ENCODE measurements around the gene NHEJ1.

NHEJ1 gene

DNA sequence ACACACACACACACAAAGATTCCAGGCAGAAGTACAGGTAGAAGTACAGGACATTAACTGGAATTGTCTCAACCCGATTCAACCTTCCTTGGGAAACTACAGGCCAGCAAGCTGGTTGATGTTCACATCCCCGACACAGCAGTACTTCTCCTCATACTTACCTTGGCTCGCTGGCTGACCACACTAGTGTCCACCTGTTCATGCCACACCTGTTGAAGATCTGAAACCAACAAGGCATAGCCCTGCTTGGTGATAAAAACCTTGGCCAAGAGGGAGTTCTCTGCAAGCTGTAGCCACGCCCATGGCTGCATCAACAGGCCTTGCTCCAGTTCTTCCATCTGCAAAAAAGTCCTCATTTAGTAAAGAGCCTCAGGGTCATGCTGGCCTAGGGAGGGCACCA is 2.6 kb downstream of the NHEJ1 start:
- Histone ChIP-seq H3K4me1 (ENCODE audit: control insufficient read depth, insufficient read depth, low read length) (peaks cover 19% of the 10 kb centered on the region), H3K27me3 (ENCODE audit: control insufficient read depth, insufficient read depth, low read length) (no peaks in the 10 kb centered on the region), H3K36me3 (ENCODE audit: insufficient read depth, low read length) (peaks cover 5% of the 10 kb centered on the region), H3K4me3 (ENCODE audit: low read length) (no peak overlapping the region), H3K9ac (ENCODE audit: low read depth, low read length) (no peak overlapping the region), H3K9me3 (replicated peaks; ENCODE audit: low read length) (no peaks in the 10 kb centered on the region), H3K4me2 (ENCODE audit: low read length) (no peak overlapping the region)

DNA sequence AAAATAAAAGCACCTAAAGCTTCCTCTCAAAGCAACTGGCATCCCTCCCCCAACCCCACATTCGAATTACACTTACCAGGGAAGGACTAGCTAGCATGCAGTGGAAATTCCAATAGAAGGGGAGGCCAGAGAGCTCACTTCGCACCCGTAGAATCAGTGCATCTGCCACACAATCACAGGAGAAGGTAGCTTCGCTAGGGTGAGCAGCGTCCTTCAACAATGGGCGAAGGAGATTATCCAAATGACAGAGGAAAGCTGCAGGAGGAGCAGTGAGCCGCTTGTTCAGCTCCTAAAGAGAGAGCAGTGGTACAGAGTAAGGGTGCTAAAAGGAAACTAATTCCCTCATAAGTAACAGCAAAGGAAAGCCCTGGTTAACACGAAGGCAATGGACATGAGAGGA is 3.2 kb downstream of the NHEJ1 start:
- H3K27me3 ChIP-seq (ENCODE audit: control insufficient read depth, insufficient read depth, low read length) = no peaks in the 10 kb centered on the region
- peaks cover 19% of the 10 kb centered on the region for H3K4me1 ChIP-seq (ENCODE audit: control insufficient read depth, insufficient read depth, low read length)
- peaks cover 5% of the 10 kb centered on the region for H3K36me3 ChIP-seq (ENCODE audit: insufficient read depth, low read length)
- no peak overlapping the region for H3K4me2 ChIP-seq (ENCODE audit: low read length)
- no peak overlapping the region for H3K4me3 ChIP-seq (ENCODE audit: low read length)
- H3K9ac ChIP-seq (ENCODE audit: low read depth, low read length) = no peak overlapping the region
- H3K9me3 ChIP-seq (replicated peaks; ENCODE audit: low read length) = no peaks in the 10 kb centered on the region

DNA sequence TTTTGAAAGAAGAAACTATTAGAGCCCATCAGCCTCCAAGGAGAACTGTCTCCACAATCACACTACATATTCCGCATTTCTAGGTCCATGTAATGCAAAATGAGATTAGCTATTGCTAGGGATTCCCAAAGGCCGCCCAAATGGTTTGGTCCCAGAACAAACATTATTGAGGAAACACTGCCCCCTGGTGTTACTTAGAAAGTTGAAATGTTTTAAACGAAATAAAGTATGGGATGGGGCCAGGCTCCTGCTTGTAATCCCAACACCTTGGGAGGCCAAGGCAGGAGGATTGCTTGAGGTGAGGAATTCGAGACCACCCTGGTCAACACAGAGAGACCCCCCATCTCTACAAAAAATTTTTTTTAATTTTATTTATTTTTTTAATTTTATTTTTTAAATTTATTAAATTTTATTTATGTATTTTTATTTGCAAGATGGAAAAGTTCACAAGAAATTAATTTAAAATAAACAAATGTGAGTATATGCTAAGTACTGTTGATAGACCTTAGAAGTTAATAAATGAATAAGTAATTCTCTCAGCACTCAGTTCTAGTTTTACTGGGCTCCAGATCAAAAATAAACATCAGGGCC is 5.5 kb downstream of the NHEJ1 start:
- H3K4me2 ChIP-seq (ENCODE audit: low read length) = no peak overlapping the region
- H3K27me3 ChIP-seq (ENCODE audit: control insufficient read depth, insufficient read depth, low read length) = no peaks in the 10 kb centered on the region
- no peak overlapping the region for H3K4me3 ChIP-seq (ENCODE audit: low read length)
- H3K9me3 ChIP-seq (replicated peaks; ENCODE audit: low read length) = no peaks in the 10 kb centered on the region
- H3K36me3 ChIP-seq (ENCODE audit: insufficient read depth, low read length) = peaks cover 5% of the 10 kb centered on the region
- H3K4me1 ChIP-seq (ENCODE audit: control insufficient read depth, insufficient read depth, low read length) = peaks cover 11% of the 10 kb centered on the region
- no peak overlapping the region for H3K9ac ChIP-seq (ENCODE audit: low read depth, low read length)

DNA sequence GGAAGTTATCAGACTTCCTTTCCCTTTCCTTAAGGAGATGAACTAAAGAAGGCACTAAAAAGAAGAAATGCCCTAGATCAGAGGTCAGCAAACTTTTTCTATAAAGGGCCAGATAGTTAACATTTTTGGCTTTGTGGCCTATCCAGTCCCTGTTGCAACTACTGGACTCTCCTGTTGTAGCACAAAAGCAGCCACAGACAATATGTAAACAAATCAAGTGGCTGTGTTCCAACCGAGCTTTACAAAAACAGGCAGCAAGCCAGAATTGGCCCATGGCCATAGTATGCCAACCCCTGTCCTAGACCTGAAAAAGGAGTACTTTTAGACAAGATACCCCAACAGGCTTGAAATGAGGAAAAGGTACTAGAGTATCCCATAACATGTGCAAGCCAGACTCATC is 10.9 kb downstream of the NHEJ1 start:
- Histone ChIP-seq H3K9ac (ENCODE audit: low read depth, low read length) (no peak overlapping the region), H3K36me3 (ENCODE audit: insufficient read depth, low read length) (peaks cover 23% of the 10 kb centered on the region), H3K9me3 (replicated peaks; ENCODE audit: low read length) (no peaks in the 10 kb centered on the region), H3K4me2 (ENCODE audit: low read length) (no peak overlapping the region), H3K4me3 (ENCODE audit: low read length) (no peak overlapping the region), H3K4me1 (ENCODE audit: control insufficient read depth, insufficient read depth, low read length) (no peaks in the 10 kb centered on the region), H3K27me3 (ENCODE audit: control insufficient read depth, insufficient read depth, low read length) (no peaks in the 10 kb centered on the region)

DNA sequence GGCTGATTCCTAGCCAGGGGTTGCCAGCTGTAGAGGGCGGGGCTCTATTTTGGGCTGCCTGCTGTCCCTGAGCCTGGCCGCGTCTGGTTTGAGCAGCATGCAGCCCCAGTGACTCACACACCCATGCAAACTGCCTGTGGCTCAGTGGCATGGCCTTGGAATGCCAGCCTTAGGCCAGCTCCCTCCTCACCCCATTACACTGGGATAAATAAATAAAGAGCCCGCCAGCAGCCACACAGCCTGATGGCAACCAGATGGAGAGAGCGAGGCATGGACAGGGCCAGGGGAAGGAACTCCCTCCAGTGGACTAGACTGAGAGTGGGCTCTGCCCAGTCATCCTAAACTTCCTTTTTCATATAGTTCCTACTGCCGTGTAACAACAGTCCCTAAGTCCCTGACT is 18.3 kb downstream of the NHEJ1 start:
- Histone ChIP-seq H3K36me3 (ENCODE audit: insufficient read depth, low read length) (peaks cover 24% of the 10 kb centered on the region), H3K9ac (ENCODE audit: low read depth, low read length) (peak overlapping the region; percentile 20), H3K4me1 (ENCODE audit: control insufficient read depth, insufficient read depth, low read length) (peaks cover 17% of the 10 kb centered on the region), H3K9me3 (replicated peaks; ENCODE audit: low read length) (no peaks in the 10 kb centered on the region), H3K27me3 (ENCODE audit: control insufficient read depth, insufficient read depth, low read length) (no peaks in the 10 kb centered on the region), H3K4me3 (ENCODE audit: low read length) (no peak overlapping the region), H3K4me2 (ENCODE audit: low read length) (peak overlapping the region; percentile 40)

DNA sequence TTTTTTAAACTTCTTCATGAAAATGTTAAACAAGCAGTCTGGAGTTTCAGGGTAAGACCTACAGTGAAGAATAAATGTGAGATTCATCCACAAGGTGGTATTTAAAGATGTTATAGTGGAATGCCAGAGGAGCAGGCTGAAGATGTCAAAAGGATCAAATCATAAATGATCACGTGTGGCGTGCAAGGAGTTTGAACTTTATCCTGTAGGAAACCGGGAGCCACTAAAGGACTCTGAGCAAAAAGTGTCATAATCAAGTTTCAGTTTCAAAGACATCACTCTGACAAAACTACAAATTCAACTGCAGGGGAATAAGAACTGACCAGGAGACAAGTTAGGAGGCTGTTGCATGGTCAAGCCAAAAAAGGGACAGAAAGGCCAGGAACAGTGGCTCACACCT is 19.9 kb downstream of the NHEJ1 start:
- Histone ChIP-seq H3K36me3 (ENCODE audit: insufficient read depth, low read length) (peaks cover 11% of the 10 kb centered on the region), H3K27me3 (ENCODE audit: control insufficient read depth, insufficient read depth, low read length) (no peaks in the 10 kb centered on the region), H3K4me2 (ENCODE audit: low read length) (no peak overlapping the region), H3K9ac (ENCODE audit: low read depth, low read length) (no peak overlapping the region), H3K4me3 (ENCODE audit: low read length) (no peak overlapping the region), H3K9me3 (replicated peaks; ENCODE audit: low read length) (no peaks in the 10 kb centered on the region), H3K4me1 (ENCODE audit: control insufficient read depth, insufficient read depth, low read length) (peaks cover 17% of the 10 kb centered on the region)

DNA sequence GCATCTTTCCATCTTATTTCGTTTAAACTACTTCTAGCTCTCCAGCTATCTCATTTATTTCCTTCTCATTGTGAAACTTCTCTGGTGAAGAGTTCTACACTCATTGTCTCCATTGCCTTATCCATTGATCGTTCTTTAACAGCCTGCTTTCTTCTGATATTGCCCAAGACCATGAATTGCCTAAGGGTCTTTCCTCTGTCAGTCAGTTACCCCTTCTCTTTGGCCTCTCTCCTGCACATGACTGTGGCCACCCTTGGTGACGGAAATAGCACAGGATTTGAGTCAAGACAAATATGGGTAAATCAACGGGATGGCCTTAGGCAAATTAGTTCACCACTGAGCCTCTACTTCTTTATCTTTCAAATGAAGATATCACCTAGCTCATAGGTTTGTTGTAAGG is 26.6 kb downstream of the NHEJ1 start:
- Histone ChIP-seq H3K9me3 (replicated peaks; ENCODE audit: low read length) (no peaks in the 10 kb centered on the region), H3K36me3 (ENCODE audit: insufficient read depth, low read length) (no peaks in the 10 kb centered on the region), H3K4me1 (ENCODE audit: control insufficient read depth, insufficient read depth, low read length) (no peaks in the 10 kb centered on the region), H3K9ac (ENCODE audit: low read depth, low read length) (no peak overlapping the region), H3K27me3 (ENCODE audit: control insufficient read depth, insufficient read depth, low read length) (no peaks in the 10 kb centered on the region), H3K4me3 (ENCODE audit: low read length) (no peak overlapping the region), H3K4me2 (ENCODE audit: low read length) (no peak overlapping the region)

DNA sequence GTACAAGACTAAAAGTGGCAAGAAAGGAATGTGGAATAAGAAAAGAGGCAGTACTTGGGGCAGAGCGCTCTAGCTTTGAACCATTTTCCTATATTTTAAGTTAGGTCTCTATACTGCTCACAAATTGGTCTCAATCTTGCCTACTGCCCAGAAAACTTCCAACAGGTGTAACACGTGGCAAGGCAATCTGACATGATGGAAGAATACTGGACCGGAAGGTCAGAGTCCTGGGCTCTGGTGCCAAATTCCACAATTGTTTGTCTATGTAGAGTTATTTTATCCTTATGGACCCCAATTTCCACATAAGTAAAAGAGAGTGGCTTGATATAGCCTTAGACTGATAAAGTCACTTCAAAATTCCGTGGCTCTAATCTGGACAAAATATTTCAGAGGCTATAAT is 28.9 kb downstream of the NHEJ1 start:
- Histone ChIP-seq H3K36me3 (ENCODE audit: insufficient read depth, low read length) (no peaks in the 10 kb centered on the region), H3K9ac (ENCODE audit: low read depth, low read length) (no peak overlapping the region), H3K4me3 (ENCODE audit: low read length) (no peak overlapping the region), H3K9me3 (replicated peaks; ENCODE audit: low read length) (no peaks in the 10 kb centered on the region), H3K4me1 (ENCODE audit: control insufficient read depth, insufficient read depth, low read length) (peaks cover under 1% of the 10 kb centered on the region), H3K4me2 (ENCODE audit: low read length) (no peak overlapping the region), H3K27me3 (ENCODE audit: control insufficient read depth, insufficient read depth, low read length) (no peaks in the 10 kb centered on the region)

DNA sequence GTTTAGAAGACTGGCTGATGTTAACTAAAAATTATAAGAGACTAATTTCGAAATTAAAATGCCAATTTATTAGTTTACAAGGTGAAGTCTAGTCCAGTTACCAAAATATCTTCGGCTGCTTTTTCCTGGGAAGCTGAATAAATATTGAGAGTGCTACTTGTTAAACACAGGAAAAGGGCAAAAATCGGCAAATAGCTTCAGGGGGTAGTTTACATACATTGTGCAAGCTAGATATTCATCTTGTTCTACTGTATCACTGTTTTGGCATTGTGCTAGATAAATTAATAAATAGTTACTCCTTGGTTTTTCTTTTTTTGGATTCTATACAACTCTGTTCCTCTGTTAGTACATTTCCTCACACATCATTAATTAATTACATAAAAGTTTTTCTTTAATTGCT is 29.3 kb downstream of the NHEJ1 start:
- Histone ChIP-seq H3K4me1 (ENCODE audit: control insufficient read depth, insufficient read depth, low read length) (peaks cover 5% of the 10 kb centered on the region), H3K4me3 (ENCODE audit: low read length) (no peak overlapping the region), H3K36me3 (ENCODE audit: insufficient read depth, low read length) (no peaks in the 10 kb centered on the region), H3K27me3 (ENCODE audit: control insufficient read depth, insufficient read depth, low read length) (no peaks in the 10 kb centered on the region), H3K9ac (ENCODE audit: low read depth, low read length) (no peak overlapping the region), H3K4me2 (ENCODE audit: low read length) (no peak overlapping the region), H3K9me3 (replicated peaks; ENCODE audit: low read length) (no peaks in the 10 kb centered on the region)

DNA sequence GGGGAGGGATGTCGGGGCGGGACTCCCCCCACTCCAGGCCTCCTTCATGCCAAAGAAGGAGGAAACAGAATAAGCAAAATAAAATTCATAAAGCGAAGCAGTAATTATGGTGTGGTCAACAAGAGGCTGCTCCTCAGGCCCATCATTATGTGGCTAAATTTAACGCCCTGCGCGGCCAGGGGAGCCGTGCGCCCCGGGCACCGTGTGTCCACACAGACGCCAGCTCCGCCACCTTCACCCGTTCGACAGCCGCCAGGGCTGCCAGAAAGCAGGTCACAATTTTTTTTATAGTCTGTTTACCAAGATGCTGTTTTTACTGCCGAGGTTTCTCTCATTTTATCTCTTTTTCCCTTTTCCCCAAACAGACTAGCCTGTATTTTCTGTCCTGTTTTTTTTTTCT is 31.0 kb downstream of the NHEJ1 start:
- Histone ChIP-seq H3K4me3 (ENCODE audit: low read length) (no peak overlapping the region), H3K36me3 (ENCODE audit: insufficient read depth, low read length) (no peaks in the 10 kb centered on the region), H3K9me3 (replicated peaks; ENCODE audit: low read length) (no peaks in the 10 kb centered on the region), H3K4me1 (ENCODE audit: control insufficient read depth, insufficient read depth, low read length) (peaks cover 22% of the 10 kb centered on the region), H3K9ac (ENCODE audit: low read depth, low read length) (no peak overlapping the region), H3K27me3 (ENCODE audit: control insufficient read depth, insufficient read depth, low read length) (no peaks in the 10 kb centered on the region), H3K4me2 (ENCODE audit: low read length) (no peak overlapping the region)

DNA sequence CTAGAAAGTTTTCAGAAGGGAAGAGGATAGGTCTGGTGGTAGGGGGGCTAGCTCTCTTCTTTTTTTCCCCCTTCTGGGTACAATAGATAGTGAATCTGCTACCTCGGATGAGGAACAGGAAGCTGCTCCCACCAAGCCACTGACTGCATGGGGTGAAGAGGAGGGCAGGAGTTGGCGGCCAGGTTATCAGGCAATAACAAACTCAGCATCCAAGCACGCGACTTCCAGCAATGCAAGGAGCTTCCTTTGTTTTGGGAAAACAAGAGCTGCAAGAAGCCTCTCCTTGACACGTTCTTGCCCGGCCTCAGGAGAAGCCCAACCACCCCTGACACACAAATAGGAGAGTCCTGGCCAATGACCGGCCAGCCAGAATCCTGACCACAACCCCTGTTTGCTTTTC is 32.2 kb downstream of the NHEJ1 start:
- Histone ChIP-seq H3K4me3 (ENCODE audit: low read length) (no peak overlapping the region), H3K9me3 (replicated peaks; ENCODE audit: low read length) (no peaks in the 10 kb centered on the region), H3K27me3 (ENCODE audit: control insufficient read depth, insufficient read depth, low read length) (no peaks in the 10 kb centered on the region), H3K4me1 (ENCODE audit: control insufficient read depth, insufficient read depth, low read length) (peaks cover 34% of the 10 kb centered on the region), H3K4me2 (ENCODE audit: low read length) (no peak overlapping the region), H3K36me3 (ENCODE audit: insufficient read depth, low read length) (no peaks in the 10 kb centered on the region), H3K9ac (ENCODE audit: low read depth, low read length) (no peak overlapping the region)

DNA sequence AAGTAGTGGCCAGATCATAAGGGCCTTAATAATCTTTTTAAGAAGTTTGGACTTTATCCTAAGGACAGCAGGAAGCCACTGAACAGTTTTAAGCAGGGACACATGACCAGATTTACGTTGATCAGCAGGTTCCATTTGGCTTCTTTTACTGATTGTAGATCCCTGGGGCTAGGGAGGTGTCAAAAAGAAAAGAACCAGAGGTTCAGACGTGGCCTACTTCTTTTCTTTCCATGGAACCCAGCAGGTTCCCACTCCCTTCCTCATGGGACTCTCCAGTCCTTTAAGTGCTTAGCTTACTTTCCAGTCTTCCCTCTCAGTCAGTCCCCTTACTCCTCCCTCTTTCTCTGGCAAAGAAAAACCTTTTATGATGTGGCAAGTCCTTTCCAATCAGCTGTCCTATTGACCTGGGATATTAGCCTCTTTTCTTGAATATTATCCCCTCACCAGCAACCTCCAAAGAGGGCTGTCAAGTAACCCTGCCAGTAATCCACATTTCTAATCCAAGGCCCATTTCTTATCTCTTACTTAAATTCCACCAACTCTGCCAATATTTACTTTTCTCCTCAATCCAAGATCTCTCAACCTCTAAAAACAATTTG is 33.5 kb downstream of the NHEJ1 start:
- Histone ChIP-seq H3K27me3 (ENCODE audit: control insufficient read depth, insufficient read depth, low read length) (no peaks in the 10 kb centered on the region), H3K9me3 (replicated peaks; ENCODE audit: low read length) (no peaks in the 10 kb centered on the region), H3K4me1 (ENCODE audit: control insufficient read depth, insufficient read depth, low read length) (peaks cover 35% of the 10 kb centered on the region), H3K36me3 (ENCODE audit: insufficient read depth, low read length) (no peaks in the 10 kb centered on the region), H3K9ac (ENCODE audit: low read depth, low read length) (no peak overlapping the region), H3K4me3 (ENCODE audit: low read length) (no peak overlapping the region), H3K4me2 (ENCODE audit: low read length) (no peak overlapping the region)

All from skeletal muscle satellite cell (primary cell).